GM19193 (cell line): ENCODE measurements around the gene LIN52.

Experiments used
- POLR2A ChIP-seq: IDR thresholded peaks from 4 replicates; pipeline ENCODE4 v1.6.1; 2011; ENCODE audit not compliant: insufficient read depth, insufficient read length; ENCODE audit errors: extremely low read depth

The LIN52 gene

GRCh38 chr14:74231784-74232183, 147.0 kb downstream of the LIN52 start:
- no peak for TF ChIP-seq POLR2A

GRCh38 chr14:74235017-74235416, 150.3 kb downstream of the LIN52 start:
- no peak for TF ChIP-seq POLR2A

GRCh38 chr14:74237441-74237840, 152.7 kb downstream of the LIN52 start:
- no peak for TF ChIP-seq POLR2A

GRCh38 chr14:74238974-74239847, 154.5 kb downstream of the LIN52 start, which contains the start of gene VSX2:
Gene VSX2 (plus strand): TSS chr14:74239449. CDS start chr14:74239562, 113 bp downstream.
- TF ChIP-seq POLR2A: no peak

- no peak for TF ChIP-seq POLR2A
These were observed 155.4 kb downstream of the LIN52 start for GRCh38 chr14:74239848-74240793.

GRCh38 chr14:74240794-74241651, 156.3 kb downstream of the LIN52 start:
- TF ChIP-seq POLR2A: no peak

- TF ChIP-seq POLR2A: no peak
These were observed 156.9 kb downstream of the LIN52 start for GRCh38 chr14:74241652-74242017.

GRCh38 chr14:74242021-74242779, 157.4 kb downstream of the LIN52 start:
- no peak for TF ChIP-seq POLR2A

- TF ChIP-seq POLR2A: no peak
These were observed 158.0 kb downstream of the LIN52 start for GRCh38 chr14:74242780-74243042.

- no peak for TF ChIP-seq POLR2A
These were observed 158.3 kb downstream of the LIN52 start for GRCh38 chr14:74243051-74243450.

- TF ChIP-seq POLR2A: no peak
These were observed 159.4 kb downstream of the LIN52 start for GRCh38 chr14:74244115-74244514.

GRCh38 chr14:74245292-74245691, 160.5 kb downstream of the LIN52 start:
- TF ChIP-seq POLR2A: no peak

GRCh38 chr14:74246542-74246941, 161.8 kb downstream of the LIN52 start:
- TF ChIP-seq POLR2A: no peak

GRCh38 chr14:74248017-74248416, 163.3 kb downstream of the LIN52 start:
- TF ChIP-seq POLR2A: no peak
